HT-29 (cell line): Measurements from ENCODE around the gene NKD1. TPM values are rescaled to one million over a fixed set of nuclear protein-coding genes. Genes with fewer than 3 reads are reported as not detected.

Source experiments
- DNase-seq: peaks from one replicate; pipeline ENCODE4 v3.0.0-alpha.2; 2015; ENCODE audit warnings: low spot score
- total RNA-seq: library from RNA; depleted of rRNA; stranded (reverse); fragments of >200 nt; shearing (Covaris generic); gene quantifications from 2 replicates; pipeline ENCODE4 v1.2.3, GENCODE V29; 2014

NKD1 gene
- total RNA-seq, 1 experiment from 2014 or later = 0.13 TPM

GRCh38 chr16:50613281-50613963 lies 65.2 kb downstream of the NKD1 start:
- DNase-seq = no peak

GRCh38 chr16:50613964-50614474 lies 65.8 kb downstream of the NKD1 start:
- DNase-seq = no peak

- DNase-seq = no peak
Observed at GRCh38 chr16:50614955-50615724, 66.9 kb downstream of the NKD1 start.

GRCh38 chr16:50615891-50616290 lies 67.7 kb downstream of the NKD1 start:
- DNase-seq = no peak

- DNase-seq = no peak
Observed at GRCh38 chr16:50616386-50616785, 68.2 kb downstream of the NKD1 start.

GRCh38 chr16:50616883-50617645 lies 68.9 kb downstream of the NKD1 start:
- no peak for DNase-seq

- no peak for DNase-seq
Observed at GRCh38 chr16:50617646-50618184, 69.5 kb downstream of the NKD1 start.

GRCh38 chr16:50618238-50618918 lies 70.2 kb downstream of the NKD1 start:
- DNase-seq = no peak

GRCh38 chr16:50619702-50620491 lies 71.7 kb downstream of the NKD1 start:
- DNase-seq = no peak

- DNase-seq = no peak
Observed at GRCh38 chr16:50620646-50621451, 72.7 kb downstream of the NKD1 start.

GRCh38 chr16:50621452-50621792 lies 73.2 kb downstream of the NKD1 start:
- no peak for DNase-seq

GRCh38 chr16:50622029-50622428 lies 73.8 kb downstream of the NKD1 start:
- DNase-seq = no peak

- no peak for DNase-seq
Observed at GRCh38 chr16:50622643-50623369, 74.6 kb downstream of the NKD1 start.

GRCh38 chr16:50624449-50624970 lies 76.3 kb downstream of the NKD1 start:
- no peak for DNase-seq

GRCh38 chr16:50625374-50625773 lies 77.2 kb downstream of the NKD1 start:
- no peak for DNase-seq

GRCh38 chr16:50626868-50627267 lies 78.7 kb downstream of the NKD1 start:
- no peak for DNase-seq

GRCh38 chr16:50627419-50627818 lies 79.2 kb downstream of the NKD1 start:
- no peak for DNase-seq

GRCh38 chr16:50628156-50628802 lies 80.1 kb downstream of the NKD1 start:
- DNase-seq = no peak
